Dermis microvascular lymphatic vessel endothelial cell (primary cell): Measurements from ENCODE around the gene RASAL2. TPM values are rescaled to one million over a fixed set of nuclear protein-coding genes. Genes with fewer than 3 reads are reported as not detected.

Experiments used
- DNase-seq, 2 donors: peaks; one replicate each; pipeline versions ENCODE4 v3.0.0 to v3.0.0-alpha.2; 2010; ENCODE audit warnings: low read depth in 2 of 2
- total RNA-seq: library from RNA; depleted of rRNA; stranded (reverse); fragments of >200 nt; gene quantifications from 2 replicates; pipeline ENCODE4 v1.2.1, GENCODE V29; 2014

The RASAL2 gene
- total RNA-seq, 1 donor from 2014 or later = 12.6 TPM

- no peak for DNase-seq
These were observed 344.5 kb downstream of the RASAL2 start for GRCh38 chr1:178438432-178438831.

GRCh38 chr1:178442925-178443324 lies 349.0 kb downstream of the RASAL2 start:
- DNase-seq = no peak

- no peak for DNase-seq
These were observed 357.0 kb downstream of the RASAL2 start for GRCh38 chr1:178450871-178451270.

GRCh38 chr1:178451529-178451928 lies 357.6 kb downstream of the RASAL2 start:
- DNase-seq = no peak

- DNase-seq = no peak
These were observed 358.1 kb downstream of the RASAL2 start for GRCh38 chr1:178452013-178452412.

- no peak for DNase-seq
These were observed 362.6 kb downstream of the RASAL2 start for GRCh38 chr1:178456472-178456871.

- no peak for DNase-seq
These were observed 363.7 kb downstream of the RASAL2 start for GRCh38 chr1:178457651-178458050.

GRCh38 chr1:178458203-178458602 lies 364.3 kb downstream of the RASAL2 start:
- DNase-seq = no peak

GRCh38 chr1:178461104-178461503 lies 367.2 kb downstream of the RASAL2 start:
- DNase-seq = no peak

GRCh38 chr1:178461701-178462100 lies 367.8 kb downstream of the RASAL2 start:
- DNase-seq = no peak

GRCh38 chr1:178464141-178464540 lies 370.2 kb downstream of the RASAL2 start:
- DNase-seq = no peak

GRCh38 chr1:178464566-178464965 lies 370.7 kb downstream of the RASAL2 start:
- DNase-seq = no peak

- DNase-seq = peak in 1 of 2 donors; percentile 18
These were observed 371.1 kb downstream of the RASAL2 start for GRCh38 chr1:178465011-178465410.

- DNase-seq = no peak
These were observed 373.9 kb downstream of the RASAL2 start for GRCh38 chr1:178467837-178468236.

- no peak for DNase-seq
These were observed 376.6 kb downstream of the RASAL2 start for GRCh38 chr1:178470411-178470960.

GRCh38 chr1:178472531-178472930 lies 378.6 kb downstream of the RASAL2 start:
- no peak for DNase-seq

GRCh38 chr1:178477373-178477772 lies 383.5 kb downstream of the RASAL2 start:
- DNase-seq = no peak

GRCh38 chr1:178477841-178478240 lies 383.9 kb downstream of the RASAL2 start:
- no peak for DNase-seq

- no peak for DNase-seq
These were observed 389.5 kb downstream of the RASAL2 start for GRCh38 chr1:178483251-178483957.

GRCh38 chr1:178484698-178485225 lies 390.9 kb downstream of the RASAL2 start:
- DNase-seq = peak; percentile 35 to 68

GRCh38 chr1:178485541-178485981 lies 391.7 kb downstream of the RASAL2 start:
- peak; percentile 9 to 70 for DNase-seq

- no peak for DNase-seq
These were observed 392.5 kb downstream of the RASAL2 start for GRCh38 chr1:178486100-178487069.
